Adipose tissue (tissue), 3 donors: Measurements from ENCODE around the gene AP4B1. TPM values are rescaled to one million over a fixed set of nuclear protein-coding genes. Genes with fewer than 3 reads are reported as not detected.

Source experiments
- polyA plus RNA-seq, 3 donors: library from polyadenylated mRNA; stranded (reverse); fragments of 200-250 nt; gene quantifications; one replicate each; pipeline ENCODE4 v1.2.3, GENCODE V29; 2013
- donor health status: healthy with polysubstance abuse.
- donor health status: Bipolar disorder and iron deficiency.
- donor health status: healthy.

The AP4B1 gene
- polyA plus RNA-seq, 3 donors = 7.2 to 10.6 (median 10.2) TPM

Other genes starting within 250 kb of the AP4B1 start
- gene PHTF1, start 145.3 kb downstream of the AP4B1 start, polyA plus RNA-seq = 1 to 10 TPM; 4.4 to 8.2 (median 6.1) TPM
- 1 to 10 TPM; 3.6 to 5.6 (median 4.2) TPM for gene RSBN1, start 92.3 kb downstream of the AP4B1 start, polyA plus RNA-seq
- 1 to 10 TPM in 1 of 3 donors, under 1 TPM in 2; 0.60 to 1.2 (median 0.79) TPM for gene PTPN22, start 33.1 kb downstream of the AP4B1 start, polyA plus RNA-seq
- 10 to 100 TPM in 1 of 3 donors, 1 to 10 TPM in 1, under 1 TPM in 1; 0.11 to 14.3 (median 1.2) TPM for gene BCL2L15, start 17.2 kb downstream of the AP4B1 start, polyA plus RNA-seq
- 1 to 10 TPM; 1.2 to 2.6 (median 1.7) TPM for gene DCLRE1B, start 527 bp upstream of the AP4B1 start, polyA plus RNA-seq
- gene HIPK1, start 24.5 kb upstream of the AP4B1 start, polyA plus RNA-seq = 10 to 100 TPM in 2 of 3 donors, 1 to 10 TPM in 1; 8.4 to 24.7 (median 15.7) TPM
- gene OLFML3, start 74.7 kb upstream of the AP4B1 start, polyA plus RNA-seq = 100 to 1,000 TPM in 1 of 3 donors, 10 to 100 TPM in 2; 15.7 to 139 (median 59.0) TPM
- 1 to 10 TPM in 1 of 3 donors, under 1 TPM in 2; 0.01 to 1.7 (median 0.11) TPM for gene SYT6, start 249.1 kb upstream of the AP4B1 start, polyA plus RNA-seq